ENCODE data around the gene MICAL2.

DNA sequence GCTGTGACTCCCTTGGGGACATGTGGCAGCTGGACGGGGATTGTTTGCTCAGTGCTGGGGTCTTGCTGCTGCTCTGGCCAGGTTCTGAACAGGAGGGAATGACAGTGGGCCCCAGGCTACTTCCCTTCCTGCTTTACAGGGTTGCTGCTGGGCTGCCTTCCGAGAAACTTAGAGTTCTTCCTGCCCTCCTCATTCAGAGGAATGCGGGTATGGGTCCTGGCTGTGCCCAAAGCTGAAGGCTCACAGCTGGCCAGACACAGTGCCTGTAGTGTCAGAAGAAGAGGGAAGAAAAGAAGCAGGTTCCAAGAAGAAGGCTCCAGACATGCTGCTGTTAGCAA, 158.7 kb downstream of the MICAL2 start:
- TF ChIP-seq EZH2 (IDR thresholded peaks at IDR 0.05), result no peak
- no peak for TF ChIP-seq POLR2AphosphoS5 (IDR thresholded peaks at IDR 0.05; ENCODE audit: borderline replicate concordance, low read depth, low read length)
